ENCODE data around the gene HS6ST1. TPM values are rescaled to one million over a fixed set of nuclear protein-coding genes. Genes with fewer than 3 reads are reported as not detected.

Gene HS6ST1
- total RNA-seq, 6 experiments from 2014 or later: 18.5 to 27.2 (median 24.3) TPM

DNA sequence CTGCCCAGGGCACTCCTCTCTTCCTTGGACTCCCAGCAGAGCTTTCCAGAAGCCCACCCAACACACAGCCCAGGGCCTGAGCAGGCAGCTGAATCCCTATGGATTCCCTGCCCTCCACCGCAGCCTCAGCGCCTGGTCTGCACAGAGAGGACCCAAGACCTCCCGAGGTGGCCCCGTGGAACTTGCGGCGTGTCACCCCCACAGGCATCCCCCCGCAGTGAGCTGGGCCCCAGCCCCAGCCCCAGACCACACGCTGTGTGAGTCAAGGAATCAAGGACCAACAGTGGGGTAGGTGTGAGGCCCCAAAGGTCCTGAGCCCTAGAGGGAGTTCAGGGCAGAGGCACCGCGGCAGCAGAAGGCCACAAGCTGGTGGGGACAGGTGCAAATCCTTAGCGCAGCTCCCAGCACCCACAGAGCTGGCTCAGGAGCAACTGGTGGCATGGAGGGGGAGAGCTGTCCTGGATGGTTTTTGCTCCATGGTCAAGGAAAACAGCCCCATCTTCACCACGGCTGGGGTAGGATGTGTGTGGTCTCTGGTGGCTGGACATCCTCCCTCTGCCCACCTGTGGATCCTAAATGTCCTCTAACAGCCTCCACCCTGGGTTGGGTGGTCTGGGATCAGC lies 8.5 kb downstream of the HS6ST1 start:
- H3K9me3 Mint-ChIP-seq: no peaks in the 10 kb centered on the region
- H3K4me1 Mint-ChIP-seq (ENCODE audit: low read depth): peaks cover 46% of the 10 kb centered on the region
- no peak overlapping the region for H3K27ac Mint-ChIP-seq
- H3K27me3 Mint-ChIP-seq (ENCODE audit: insufficient read depth): peaks cover under 1% of the 10 kb centered on the region; the same call in 1 of the 2 replicates
- H3K4me3 Mint-ChIP-seq: no peak overlapping the region
- TF ChIP-seq, protein P1, sequence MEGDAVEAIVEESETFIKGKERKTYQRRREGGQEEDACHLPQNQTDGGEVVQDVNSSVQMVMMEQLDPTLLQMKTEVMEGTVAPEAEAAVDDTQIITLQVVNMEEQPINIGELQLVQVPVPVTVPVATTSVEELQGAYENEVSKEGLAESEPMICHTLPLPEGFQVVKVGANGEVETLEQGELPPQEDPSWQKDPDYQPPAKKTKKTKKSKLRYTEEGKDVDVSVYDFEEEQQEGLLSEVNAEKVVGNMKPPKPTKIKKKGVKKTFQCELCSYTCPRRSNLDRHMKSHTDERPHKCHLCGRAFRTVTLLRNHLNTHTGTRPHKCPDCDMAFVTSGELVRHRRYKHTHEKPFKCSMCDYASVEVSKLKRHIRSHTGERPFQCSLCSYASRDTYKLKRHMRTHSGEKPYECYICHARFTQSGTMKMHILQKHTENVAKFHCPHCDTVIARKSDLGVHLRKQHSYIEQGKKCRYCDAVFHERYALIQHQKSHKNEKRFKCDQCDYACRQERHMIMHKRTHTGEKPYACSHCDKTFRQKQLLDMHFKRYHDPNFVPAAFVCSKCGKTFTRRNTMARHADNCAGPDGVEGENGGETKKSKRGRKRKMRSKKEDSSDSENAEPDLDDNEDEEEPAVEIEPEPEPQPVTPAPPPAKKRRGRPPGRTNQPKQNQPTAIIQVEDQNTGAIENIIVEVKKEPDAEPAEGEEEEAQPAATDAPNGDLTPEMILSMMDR (IDR thresholded peaks at IDR 0.05): no peak
- no peak for DNase-seq
- H3K36me3 Mint-ChIP-seq (ENCODE audit: low read depth): peaks cover 4% of the 10 kb centered on the region

GRCh38 chr2:128309280-128310093 lies 9.2 kb downstream of the HS6ST1 start:
- Mint-ChIP-seq H3K27ac (no peak overlapping the region), H3K4me3 (no peak overlapping the region), H3K27me3 (ENCODE audit: insufficient read depth) (no peaks in the 10 kb centered on the region; the same call in 1 of the 2 replicates), H3K36me3 (ENCODE audit: low read depth) (peaks cover 4% of the 10 kb centered on the region; the same call in 1 of the 2 replicates), H3K9me3 (no peaks in the 10 kb centered on the region), H3K4me1 (ENCODE audit: low read depth) (peaks cover 51% of the 10 kb centered on the region)
- TF ChIP-seq, protein P1 (IDR thresholded peaks at IDR 0.05): no peak
- DNase-seq: no peak

DNA sequence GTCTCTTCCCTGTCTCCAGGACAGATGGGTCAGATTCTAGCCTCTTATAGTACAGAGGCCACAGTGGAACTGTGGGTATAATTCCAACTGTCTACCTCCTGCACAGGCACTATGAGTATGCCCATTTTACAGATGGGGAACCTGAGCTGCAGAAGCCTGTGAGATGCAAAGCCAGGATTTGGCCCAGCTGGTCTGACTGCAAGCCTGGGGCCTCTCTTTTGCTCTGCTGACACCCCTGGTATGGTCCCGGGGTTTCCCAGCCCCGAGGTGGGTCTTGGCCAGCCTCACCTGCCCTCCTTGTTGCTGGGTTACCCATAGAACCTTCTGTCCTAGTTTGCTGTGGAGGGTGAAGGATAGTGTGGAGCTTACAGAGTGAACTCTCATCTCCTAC lies 9.8 kb downstream of the HS6ST1 start:
- H3K27ac Mint-ChIP-seq: no peak overlapping the region
- no peaks in the 10 kb centered on the region for H3K9me3 Mint-ChIP-seq
- H3K4me3 Mint-ChIP-seq: no peak overlapping the region
- no peaks in the 10 kb centered on the region; the same call in 1 of the 2 replicates for H3K27me3 Mint-ChIP-seq (ENCODE audit: insufficient read depth)
- TF ChIP-seq, protein P1 (IDR thresholded peaks at IDR 0.05): no peak
- no peak for DNase-seq
- peaks cover 53% of the 10 kb centered on the region for H3K4me1 Mint-ChIP-seq (ENCODE audit: low read depth)
- peaks cover 4% of the 10 kb centered on the region; the same call in 1 of the 2 replicates for H3K36me3 Mint-ChIP-seq (ENCODE audit: low read depth)

GRCh38 chr2:128308284-128308731 lies 10.4 kb downstream of the HS6ST1 start:
- Mint-ChIP-seq H3K27me3 (ENCODE audit: insufficient read depth) (no peaks in the 10 kb centered on the region; the same call in 1 of the 2 replicates), H3K36me3 (ENCODE audit: low read depth) (peaks cover 4% of the 10 kb centered on the region; the same call in 1 of the 2 replicates), H3K4me1 (ENCODE audit: low read depth) (peaks cover 52% of the 10 kb centered on the region), H3K4me3 (no peak overlapping the region), H3K27ac (peak overlapping the region; percentile 24; the same call in 1 of the 2 replicates), H3K9me3 (no peaks in the 10 kb centered on the region)
- DNase-seq: no peak
- TF ChIP-seq, protein P1 (IDR thresholded peaks at IDR 0.05): no peak

- peak overlapping the region; percentile 24 for H3K27ac Mint-ChIP-seq
- no peak for DNase-seq
- peaks cover 54% of the 10 kb centered on the region for H3K4me1 Mint-ChIP-seq (ENCODE audit: low read depth)
- H3K4me3 Mint-ChIP-seq: no peak overlapping the region
- peaks cover 1% of the 10 kb centered on the region for H3K27me3 Mint-ChIP-seq (ENCODE audit: insufficient read depth)
- H3K9me3 Mint-ChIP-seq: no peaks in the 10 kb centered on the region
- TF ChIP-seq, protein P1 (IDR thresholded peaks at IDR 0.05): no peak
- peaks cover 4% of the 10 kb centered on the region; the same call in 1 of the 2 replicates for H3K36me3 Mint-ChIP-seq (ENCODE audit: low read depth)
Observed at GRCh38 chr2:128307595-128307994, 11.1 kb downstream of the HS6ST1 start.
